Cerebellar nuclear complex (tissue), 1 donor: Measurements from ENCODE around the gene ARHGEF1.
A peak's percentile ranks its signal among the peaks of the same experiment; 100 is the strongest.
"Not testable (repeated sequence)": the region's sequence is repeated elsewhere in the genome, so short reads cannot be mapped to it uniquely, and the experiment has no call there.

Source experiments
- DNase-seq, 2 experiments: peaks; one replicate each; lab custom pipeline; 2025; lab: John Stamatoyannopoulos, UW

The ARHGEF1 gene

GRCh38 chr19:41930926-41931592 lies 48.1 kb downstream of the ARHGEF1 start:
- no peak for DNase-seq

DNA sequence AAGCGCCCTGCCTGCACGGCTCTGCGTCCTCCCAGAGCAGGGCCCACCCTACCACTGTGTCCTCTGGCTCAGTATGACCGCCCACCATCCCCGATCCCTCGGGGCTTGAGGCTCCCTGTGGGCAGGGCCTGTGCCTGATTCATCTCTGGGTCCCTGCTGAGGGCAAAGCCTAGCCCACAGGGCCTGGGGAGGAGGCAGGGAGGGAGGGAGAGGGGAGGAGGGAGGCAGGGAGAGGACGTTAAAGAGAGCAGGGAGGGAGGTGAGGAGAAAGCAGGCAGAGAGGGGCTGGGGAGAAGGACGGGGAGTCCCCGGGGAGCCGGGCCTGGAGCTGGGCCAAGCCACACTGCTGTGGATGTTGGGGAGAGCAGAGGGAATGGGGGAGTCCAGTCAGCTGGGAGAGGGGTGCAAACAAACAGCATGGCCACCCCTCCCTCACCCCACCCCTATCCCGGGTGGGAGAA lies 49.3 kb downstream of the ARHGEF1 start:
- no peak for DNase-seq

DNA sequence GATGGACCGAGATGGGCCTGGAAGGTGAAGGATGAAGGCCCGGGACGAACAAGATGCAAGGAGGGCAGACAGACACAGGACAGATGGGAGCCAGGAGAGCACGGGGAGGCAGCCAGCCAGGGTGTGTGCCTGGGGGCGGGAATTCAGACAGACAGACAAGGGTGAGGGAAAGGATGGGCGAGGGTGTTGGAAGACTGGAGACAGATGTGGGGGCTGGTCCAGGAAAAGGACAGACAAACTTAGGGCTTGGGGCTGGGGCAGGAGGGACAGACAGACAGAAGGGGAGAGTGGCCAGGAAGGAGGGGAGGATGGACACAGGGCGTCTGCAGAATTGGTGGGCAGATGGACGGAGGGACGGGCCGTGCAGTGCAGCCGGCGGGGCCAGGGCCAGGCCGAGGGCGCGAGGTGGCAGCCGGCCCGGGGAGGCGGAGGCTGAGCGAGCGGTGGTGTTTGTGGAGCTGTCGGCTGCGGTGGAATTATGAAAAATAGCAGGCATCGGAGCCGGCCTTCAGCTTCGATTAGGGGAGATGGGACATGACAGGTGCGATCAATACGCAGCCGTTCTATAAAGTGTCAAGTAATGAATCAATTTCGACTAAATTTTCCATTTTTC lies 49.8 kb downstream of the ARHGEF1 start:
- DNase-seq = no peak

- no peak for DNase-seq
Measured at GRCh38 chr19:41933693-41934426, 50.9 kb downstream of the ARHGEF1 start.

DNA sequence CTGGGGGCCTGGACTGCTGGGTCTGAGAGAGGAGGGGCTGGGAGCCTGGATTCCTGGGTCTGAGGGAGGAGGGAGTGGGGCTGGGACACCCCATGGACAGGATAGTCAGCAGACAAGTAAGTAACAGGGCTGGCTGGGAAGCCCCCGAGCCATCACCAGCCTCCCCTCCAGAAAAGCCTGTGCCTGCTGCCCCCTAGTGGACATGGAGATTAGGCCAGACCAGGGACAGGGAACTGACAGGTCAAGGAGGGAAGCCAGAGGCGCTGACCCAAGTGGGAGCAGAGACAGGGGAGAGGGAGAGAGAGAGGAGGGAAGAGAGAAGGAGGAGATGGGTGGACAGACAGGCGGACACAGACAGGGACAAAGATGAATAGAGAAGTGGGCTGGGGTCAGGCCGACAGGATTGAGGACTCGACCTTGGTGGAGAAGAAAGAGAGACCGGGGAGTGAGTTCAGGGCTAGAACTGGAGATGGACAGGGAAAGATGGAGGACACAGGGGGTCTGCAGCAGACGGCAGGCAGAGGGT lies 51.9 kb downstream of the ARHGEF1 start:
- DNase-seq = no peak

GRCh38 chr19:41935760-41936415 lies 52.9 kb downstream of the ARHGEF1 start:
- no peak for DNase-seq

DNA sequence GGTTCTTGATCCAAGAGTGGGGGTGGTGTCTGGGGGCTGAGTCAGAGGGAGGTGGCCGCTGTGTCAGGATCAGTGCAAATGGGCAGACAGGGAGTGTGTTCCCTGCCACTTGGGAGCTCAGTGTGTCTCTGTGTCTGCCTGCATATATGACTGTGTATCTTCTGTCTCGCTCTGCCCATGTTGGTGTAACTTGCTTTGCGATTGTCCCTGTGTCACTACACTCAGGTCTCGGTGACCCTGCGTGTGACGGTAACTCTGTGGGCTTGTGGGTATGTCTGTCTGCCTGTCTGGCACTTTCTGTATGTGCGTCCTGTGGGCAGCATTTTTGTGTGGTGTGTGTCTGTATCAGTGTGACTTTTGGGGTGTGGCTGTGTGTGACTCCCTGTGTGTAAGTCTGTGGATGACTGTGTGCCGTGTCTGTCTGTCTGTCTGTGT lies 53.4 kb downstream of the ARHGEF1 start:
- no peak for DNase-seq

DNA sequence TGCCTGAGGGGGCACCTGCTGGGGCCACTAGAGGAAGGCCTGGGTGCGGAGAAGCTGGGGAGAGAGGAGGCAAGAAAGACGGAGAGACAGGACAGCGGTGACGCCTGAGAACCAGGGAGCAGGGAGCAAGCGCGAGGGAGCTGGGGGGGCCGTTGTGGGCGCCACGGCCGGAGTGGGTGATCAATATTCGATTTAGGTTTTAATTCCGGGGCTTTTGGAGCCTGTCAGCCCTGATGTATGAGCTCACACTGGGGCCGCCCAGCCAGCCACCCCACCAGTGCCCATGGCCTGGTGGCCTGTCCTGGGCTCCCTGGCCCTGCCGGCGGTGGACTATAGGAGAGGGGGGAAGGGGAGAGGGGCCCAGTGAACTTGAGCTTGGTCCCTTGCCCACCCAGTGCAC lies 54.0 kb downstream of the ARHGEF1 start:
- DNase-seq = no peak

GRCh38 chr19:41937525-41938468 lies 54.8 kb downstream of the ARHGEF1 start:
- no peak for DNase-seq

DNA sequence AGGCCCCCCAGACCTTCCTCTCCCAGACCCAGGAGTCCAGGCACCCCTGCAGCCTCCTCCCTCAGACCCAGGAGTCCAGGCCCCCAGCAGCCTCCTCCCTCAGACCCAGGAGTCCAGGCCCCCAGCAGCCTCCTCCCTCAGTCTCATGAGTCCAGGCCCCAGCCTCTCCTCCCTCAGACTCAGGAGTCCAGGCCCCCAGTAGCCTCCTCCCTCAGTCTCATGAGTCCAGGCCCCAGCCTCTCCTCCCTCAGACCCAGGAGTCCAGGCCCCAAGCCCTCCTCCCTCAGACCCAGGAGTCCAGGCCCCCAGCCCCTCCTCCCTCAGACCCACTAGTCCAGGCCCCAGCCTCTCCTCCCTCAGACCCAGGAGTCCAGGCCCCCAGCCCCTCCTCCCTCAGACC lies 56.2 kb downstream of the ARHGEF1 start:
- not testable (repeated sequence) for DNase-seq

DNA sequence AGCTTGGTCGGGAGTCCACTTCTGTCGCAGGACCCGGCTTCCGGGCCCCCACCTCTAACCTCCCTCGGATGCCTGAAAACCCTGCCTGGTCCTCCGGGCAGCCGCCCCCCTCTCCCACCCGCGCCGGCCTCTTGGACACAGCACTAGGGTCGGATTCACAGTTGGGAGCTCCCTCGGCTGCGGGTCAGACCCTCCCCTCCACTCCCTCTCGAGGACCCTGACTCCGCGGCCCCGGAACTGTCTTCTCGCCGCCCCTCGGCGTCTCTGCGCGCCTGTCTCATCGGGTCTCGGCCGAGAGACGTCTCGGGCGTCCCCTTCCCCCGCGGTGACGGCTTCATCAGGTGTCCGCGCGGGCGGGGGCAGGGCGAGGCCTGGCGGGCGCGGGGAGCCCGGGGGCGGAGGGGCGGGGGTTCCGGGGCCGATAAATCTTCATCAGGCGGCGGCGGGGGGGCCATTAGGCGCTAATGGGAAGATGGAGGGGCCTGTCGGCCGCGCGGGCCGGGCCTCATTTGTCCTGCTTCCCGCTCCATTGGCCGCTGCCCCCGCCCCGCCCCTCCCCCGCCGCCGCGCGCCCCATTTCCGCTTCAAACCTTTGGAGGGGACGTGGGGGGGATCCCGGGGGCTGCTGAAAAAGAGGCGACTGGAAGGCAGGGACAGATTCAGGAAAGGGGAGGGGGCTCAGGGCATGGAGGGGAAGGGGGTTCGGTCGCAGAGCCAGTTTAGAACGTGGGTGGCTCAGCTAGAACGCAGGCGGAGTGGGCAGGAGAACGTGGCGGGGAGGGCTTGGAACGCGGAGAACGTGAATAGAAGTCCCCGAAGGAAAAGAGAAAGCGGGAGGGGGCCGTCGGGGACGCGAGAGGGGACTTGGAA lies 57.1 kb downstream of the ARHGEF1 start:
- no peak for DNase-seq

DNA sequence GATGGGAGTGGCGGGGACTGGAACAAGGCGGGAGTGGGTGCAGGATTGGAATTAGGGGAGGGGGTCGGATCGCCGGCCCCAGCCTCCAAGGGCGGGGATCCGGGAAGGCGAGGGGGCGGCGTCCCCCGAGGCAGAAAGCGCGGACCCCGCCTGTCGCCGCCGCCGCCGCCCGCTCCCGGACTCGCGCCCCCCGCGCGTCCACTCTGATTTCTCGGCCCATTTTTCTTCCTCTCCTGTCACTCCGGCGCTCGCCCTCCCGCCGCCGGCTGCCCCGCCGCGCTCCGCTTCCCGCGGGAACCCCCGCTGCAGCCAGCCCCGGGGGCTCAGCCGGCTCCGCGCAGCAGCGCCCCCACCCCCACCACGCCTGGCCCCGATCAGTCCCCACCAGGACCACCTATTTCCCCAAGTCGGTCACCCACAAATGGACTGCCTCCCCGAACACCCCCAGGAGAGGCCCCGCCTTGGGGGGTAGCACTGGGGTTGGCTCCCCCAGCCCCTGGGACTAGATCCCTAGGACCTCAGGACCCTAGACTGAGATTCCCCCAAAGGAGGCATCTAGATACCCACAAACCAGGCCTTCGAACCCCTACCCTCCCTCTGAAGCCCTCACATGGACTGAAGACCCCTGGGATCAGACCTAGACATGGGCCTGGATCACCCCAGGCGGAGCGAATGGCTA lies 57.9 kb downstream of the ARHGEF1 start:
- DNase-seq = no peak

DNA sequence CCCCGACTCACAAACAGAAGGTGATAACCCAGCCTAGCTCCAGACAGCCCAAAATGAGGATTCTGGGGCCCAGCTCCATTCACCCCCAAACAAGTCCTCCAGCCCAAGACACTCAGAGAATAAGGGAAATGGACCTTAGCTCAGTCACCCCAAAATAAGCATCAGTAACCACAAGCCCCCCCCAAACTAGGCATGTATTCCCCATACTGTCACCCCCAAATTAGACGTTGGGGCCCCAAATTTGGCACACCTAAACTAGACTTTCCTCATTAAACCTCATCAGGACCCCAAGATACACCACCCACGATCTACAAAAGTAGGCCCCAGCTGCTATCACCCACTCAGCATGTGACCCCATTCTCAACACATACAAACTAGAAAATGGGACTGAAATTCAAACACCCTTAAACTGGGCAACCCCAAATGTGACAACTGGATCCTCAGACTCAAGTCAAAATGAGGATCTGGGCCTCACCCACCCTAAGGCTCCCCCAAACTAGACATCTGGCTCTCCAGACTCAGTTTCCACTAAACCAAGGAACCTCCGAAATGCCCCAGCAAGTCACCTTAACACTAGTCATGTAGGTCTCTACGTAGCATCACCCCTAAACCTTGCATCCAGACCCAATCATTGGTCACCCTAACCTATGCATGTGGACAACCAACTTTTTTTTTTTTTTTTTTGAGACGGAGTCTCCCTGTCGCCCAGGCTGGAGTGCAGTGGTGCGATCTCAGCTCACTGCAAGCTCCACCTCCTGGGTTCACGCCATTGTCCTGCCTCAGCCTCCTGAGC lies 58.6 kb downstream of the ARHGEF1 start:
- DNase-seq = no peak

DNA sequence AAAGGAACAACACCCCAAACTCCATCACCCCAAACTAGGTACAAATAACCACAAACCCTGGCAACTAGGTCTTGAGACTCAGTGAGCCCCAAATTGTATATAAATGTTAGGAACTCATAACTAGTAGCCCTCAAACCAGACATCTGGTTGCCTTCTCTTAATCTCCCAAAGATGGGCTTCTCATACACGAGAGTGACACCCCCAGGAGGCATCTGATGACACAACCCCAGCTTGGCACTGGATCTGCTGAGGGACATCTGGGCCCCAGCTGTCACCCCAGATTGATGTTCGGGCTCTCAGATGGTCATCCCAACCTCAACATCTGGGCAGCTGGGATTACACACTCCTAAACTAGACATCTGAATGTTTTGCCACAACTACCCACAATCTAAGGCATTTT lies 61.4 kb downstream of the ARHGEF1 start:
- no peak for DNase-seq

GRCh38 chr19:41945135-41945766 lies 62.3 kb downstream of the ARHGEF1 start:
- no peak for DNase-seq

DNA sequence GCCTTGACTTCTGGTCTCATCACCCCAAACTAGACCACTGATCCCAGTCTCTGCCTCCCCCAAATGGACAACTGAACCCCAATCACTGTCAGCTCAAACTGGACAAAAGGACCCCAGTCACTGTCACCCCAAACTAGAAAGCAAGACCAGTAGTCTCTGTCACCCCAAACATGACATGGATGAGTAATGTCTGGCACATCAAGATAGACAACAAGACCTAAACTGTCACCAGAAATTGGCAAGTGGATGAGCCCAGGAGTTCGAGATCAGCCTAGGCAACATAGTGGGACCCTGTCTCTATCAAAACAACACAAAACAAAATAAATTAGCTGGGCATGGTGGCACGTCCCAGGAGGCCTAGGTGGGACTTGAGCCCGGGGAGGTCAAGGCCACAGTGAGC lies 64.1 kb downstream of the ARHGEF1 start:
- no peak for DNase-seq

DNA sequence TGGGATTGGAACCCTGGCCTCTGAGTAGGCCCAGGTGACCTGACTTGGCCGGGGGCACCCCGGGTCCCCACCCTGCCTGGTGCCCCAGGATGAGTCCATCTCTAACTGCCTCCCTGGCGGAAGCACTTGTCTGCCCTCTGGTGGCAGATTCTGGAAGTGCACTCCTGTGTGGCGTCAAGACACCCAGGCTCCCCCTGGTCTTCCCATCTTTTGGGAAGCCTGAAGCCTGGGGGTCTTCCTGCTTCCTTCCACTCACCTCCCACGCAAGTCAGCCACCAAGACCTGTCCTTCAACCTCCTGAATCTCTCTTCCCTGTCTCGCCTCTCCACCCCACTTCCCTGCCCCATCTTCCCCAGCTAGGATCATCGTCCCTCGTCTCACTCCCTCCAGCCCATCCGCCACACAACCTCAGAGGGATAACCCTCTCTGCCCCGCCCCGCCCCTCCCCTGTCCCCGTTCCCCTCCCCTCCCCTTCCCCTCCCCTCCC lies 68.7 kb downstream of the ARHGEF1 start:
- peak in 1 of 2 experiments; percentile 7 for DNase-seq

- no peak for DNase-seq
Measured at GRCh38 chr19:41955521-41955920, 72.5 kb downstream of the ARHGEF1 start.
